ENCODE results near the gene U2AF2.
A peak's percentile ranks its signal among the peaks of the same experiment; 100 is the strongest.

Gene U2AF2

DNA sequence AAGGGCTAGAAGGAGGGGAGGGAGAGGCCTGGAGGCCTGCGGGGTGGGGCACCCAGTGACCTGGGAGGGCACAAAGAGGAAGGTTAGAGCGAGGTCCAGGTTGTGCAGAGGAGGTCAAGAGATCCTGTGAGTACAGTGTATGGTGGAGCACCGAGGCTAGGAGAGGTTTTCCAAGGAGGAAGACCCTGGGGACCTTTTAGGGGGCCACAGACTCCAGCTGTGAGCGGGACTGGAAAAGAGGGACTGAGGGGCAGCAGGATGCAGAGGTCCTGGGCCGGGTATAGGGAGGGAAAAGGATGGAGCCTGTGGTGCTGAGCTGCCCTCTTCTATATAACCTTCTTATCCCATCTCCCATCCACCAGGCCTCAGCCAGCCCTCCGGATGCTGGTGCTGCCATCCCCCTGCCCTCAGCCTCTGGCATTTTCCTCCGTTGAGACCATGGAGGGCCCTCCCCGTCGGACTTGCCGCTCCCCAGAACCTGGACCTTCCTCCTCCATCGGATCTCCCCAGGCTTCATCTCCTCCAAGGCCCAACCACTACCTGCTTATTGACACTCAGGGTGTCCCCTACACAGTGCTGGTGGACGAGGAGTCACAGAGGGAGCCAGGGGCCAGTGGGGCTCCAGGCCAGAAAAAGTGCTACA lies 10.5 kb upstream of the U2AF2 start:
- peak; percentile 75 for DNase-seq (ENCODE audit: low spot score)
- Histone ChIP-seq H3K4me3 (peak overlapping the region; percentile 87), H3K27ac (peak overlapping the region; percentile 85 to 95)
- TF ChIP-seq, protein P1, sequence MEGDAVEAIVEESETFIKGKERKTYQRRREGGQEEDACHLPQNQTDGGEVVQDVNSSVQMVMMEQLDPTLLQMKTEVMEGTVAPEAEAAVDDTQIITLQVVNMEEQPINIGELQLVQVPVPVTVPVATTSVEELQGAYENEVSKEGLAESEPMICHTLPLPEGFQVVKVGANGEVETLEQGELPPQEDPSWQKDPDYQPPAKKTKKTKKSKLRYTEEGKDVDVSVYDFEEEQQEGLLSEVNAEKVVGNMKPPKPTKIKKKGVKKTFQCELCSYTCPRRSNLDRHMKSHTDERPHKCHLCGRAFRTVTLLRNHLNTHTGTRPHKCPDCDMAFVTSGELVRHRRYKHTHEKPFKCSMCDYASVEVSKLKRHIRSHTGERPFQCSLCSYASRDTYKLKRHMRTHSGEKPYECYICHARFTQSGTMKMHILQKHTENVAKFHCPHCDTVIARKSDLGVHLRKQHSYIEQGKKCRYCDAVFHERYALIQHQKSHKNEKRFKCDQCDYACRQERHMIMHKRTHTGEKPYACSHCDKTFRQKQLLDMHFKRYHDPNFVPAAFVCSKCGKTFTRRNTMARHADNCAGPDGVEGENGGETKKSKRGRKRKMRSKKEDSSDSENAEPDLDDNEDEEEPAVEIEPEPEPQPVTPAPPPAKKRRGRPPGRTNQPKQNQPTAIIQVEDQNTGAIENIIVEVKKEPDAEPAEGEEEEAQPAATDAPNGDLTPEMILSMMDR (IDR thresholded peaks at IDR 0.05): no peak

DNA sequence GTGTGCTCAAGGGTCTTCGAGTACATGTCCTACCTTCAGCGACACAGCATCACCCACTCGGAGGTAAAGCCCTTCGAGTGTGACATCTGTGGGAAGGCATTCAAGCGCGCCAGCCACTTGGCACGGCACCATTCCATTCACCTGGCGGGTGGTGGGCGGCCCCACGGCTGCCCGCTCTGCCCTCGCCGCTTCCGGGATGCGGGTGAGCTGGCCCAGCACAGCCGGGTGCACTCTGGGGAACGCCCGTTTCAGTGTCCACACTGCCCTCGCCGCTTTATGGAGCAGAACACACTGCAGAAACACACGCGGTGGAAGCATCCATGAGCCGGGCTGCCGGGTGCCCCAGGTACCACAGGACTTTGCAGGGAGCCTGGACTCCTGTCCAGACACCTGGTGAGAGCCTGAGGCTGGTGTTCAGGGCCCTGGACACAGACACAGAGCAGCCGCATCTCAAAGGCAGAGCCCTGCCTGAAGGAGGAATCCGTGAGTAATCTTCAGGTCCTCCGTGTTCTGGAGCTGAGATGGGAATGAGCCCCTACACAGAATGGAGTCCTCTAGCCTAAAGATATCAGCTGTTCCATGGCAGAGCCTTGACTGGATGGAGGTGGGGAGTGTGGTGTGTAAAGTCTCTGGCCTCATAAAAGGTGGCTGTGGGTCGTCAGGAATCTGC lies 9.9 kb upstream of the U2AF2 start:
- Histone ChIP-seq H3K27ac (no peak overlapping the region), H3K4me3 (no peak overlapping the region)
- DNase-seq (ENCODE audit: low spot score): no peak
- TF ChIP-seq, protein P1 (IDR thresholded peaks at IDR 0.05): no peak

DNA sequence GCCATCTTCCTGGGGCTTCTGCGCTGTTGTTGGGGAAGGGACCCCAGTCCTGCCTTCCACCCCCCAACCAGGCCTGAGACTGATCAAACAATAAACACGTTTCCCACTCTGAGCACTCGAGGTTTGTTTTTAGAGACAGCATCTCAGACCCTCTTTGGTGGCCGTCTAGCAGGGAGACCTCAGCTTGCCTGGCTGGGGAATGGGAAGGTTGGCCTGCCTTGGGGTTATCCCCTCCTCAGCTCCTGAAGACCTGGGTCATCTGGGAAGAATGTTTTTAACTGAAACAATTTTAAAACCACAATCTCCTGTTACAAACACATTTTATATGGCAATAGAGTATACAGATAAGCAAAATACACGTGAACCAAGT lies 9.3 kb upstream of the U2AF2 start:
- DNase-seq (ENCODE audit: low spot score): no peak
- TF ChIP-seq, protein P1 (IDR thresholded peaks at IDR 0.05): no peak
- Histone ChIP-seq H3K27ac (no peak overlapping the region), H3K4me3 (no peak overlapping the region)

GRCh38 chr19:55646889-55647731 lies 7.7 kb upstream of the U2AF2 start:
- DNase-seq (ENCODE audit: low spot score): no peak
- peak overlapping the region; percentile 84 to 93 for H3K27ac ChIP-seq
- peak overlapping the region; percentile 99 for H3K4me3 ChIP-seq
- TF ChIP-seq, protein P1 (IDR thresholded peaks at IDR 0.05): no peak

DNA sequence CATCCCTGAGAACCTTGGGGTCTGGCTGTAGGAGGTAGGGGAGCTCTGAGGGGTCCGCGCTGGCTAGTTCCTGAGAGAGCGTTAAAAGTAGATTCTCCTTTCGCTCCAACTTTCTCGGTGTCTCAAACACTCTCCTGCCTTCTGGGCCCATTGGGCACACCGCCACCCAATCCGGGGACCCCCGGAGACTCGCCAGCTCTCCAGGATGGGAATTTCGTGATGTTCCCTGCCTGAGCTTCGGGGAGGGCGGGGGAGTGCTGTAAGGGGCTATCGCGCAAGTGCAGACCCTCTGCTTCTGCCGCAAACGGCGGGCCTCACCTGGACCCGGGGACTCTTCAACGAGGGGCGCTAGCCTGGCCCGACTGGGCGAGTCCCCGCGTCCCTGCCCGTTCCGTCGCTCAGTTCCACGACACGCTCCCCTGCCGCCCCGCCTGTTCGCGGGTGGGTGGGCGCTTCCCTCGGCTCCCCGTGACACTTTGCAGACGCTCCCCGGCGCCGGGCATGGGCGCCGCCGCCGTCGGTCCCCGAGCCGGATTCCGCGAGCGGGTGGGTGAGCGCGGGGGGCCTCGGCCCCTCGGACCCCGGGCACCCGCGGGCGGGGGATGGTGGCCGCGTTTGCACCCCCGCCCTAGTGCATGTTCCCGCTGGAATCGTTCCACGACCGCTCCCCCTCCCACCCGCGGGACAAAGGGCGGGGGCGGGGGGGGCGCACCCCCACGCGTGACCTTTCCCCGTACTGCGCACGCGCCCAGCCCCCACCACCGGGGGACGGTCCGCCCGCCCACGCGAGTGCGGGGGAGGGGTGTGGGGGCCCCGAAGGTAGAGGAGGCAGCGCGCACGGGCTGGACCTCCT lies 6.9 kb upstream of the U2AF2 start, which contains the start of gene CCDC106:
Gene CCDC106, plus strand, starts transcription at position 481 of the 853 bp plus-strand sequence. CDS start 835 bp downstream, outside the sequence.
- TF ChIP-seq, protein P1 (IDR thresholded peaks at IDR 0.05): no peak
- H3K4me3 ChIP-seq: peak within 1 kb of the TSS; percentile 99
- H3K27ac ChIP-seq: peak within 1 kb of the TSS; percentile 84 to 93
- no peak for DNase-seq (ENCODE audit: low spot score)

- DNase-seq (ENCODE audit: low spot score): no peak
- Histone ChIP-seq H3K4me3 (peak overlapping the region; percentile 99), H3K27ac (peak overlapping the region; percentile 84 to 93)
- TF ChIP-seq, protein P1 (IDR thresholded peaks at IDR 0.05): no peak
These were observed 6.1 kb upstream of the U2AF2 start for GRCh38 chr19:55648585-55649267.
